Glutamatergic neuron (in vitro differentiated cells): ENCODE data around the gene CREB3L2. TPM values are rescaled to one million over a fixed set of nuclear protein-coding genes. Genes with fewer than 3 reads are reported as not detected.

Experiments used
- DNase-seq: peaks from one replicate; pipeline ENCODE4 v3.0.0; 2022
- H3K27ac Mint-ChIP-seq: one replicate; pipeline ENCODE4 v1.8.0; 2020; ENCODE audit warnings: mild to moderate bottlenecking, mixed read lengths, inconsistent platforms; ENCODE audit not compliant: unreplicated experiment
- H3K27me3 Mint-ChIP-seq: one replicate; pipeline ENCODE4 v1.8.0; 2020; ENCODE audit warnings: mild to moderate bottlenecking, moderate library complexity, mixed read lengths, inconsistent platforms; ENCODE audit not compliant: unreplicated experiment
- H3K36me3 Mint-ChIP-seq: one replicate; pipeline ENCODE4 v1.8.0; 2020; ENCODE audit warnings: mild to moderate bottlenecking, mixed read lengths, inconsistent platforms; ENCODE audit not compliant: unreplicated experiment
- H3K4me1 Mint-ChIP-seq: one replicate; pipeline ENCODE4 v1.8.0; 2020; ENCODE audit warnings: mild to moderate bottlenecking, low read depth, mixed read lengths, inconsistent platforms; ENCODE audit not compliant: unreplicated experiment
- H3K4me3 Mint-ChIP-seq: one replicate; pipeline ENCODE4 v1.8.0; 2020; ENCODE audit warnings: mild to moderate bottlenecking, mixed read lengths, inconsistent platforms; ENCODE audit not compliant: unreplicated experiment
- H3K9me3 Mint-ChIP-seq: one replicate; pipeline ENCODE4 v1.8.0; 2020; ENCODE audit warnings: mild to moderate bottlenecking, moderate library complexity, mixed read lengths, inconsistent platforms; ENCODE audit not compliant: unreplicated experiment
- CTCF ChIP-seq: fragments of 200-600 bp; sonication (generic); IDR thresholded peaks from one replicate; pipeline ENCODE4 v1.5.0; 2021; ENCODE audit not compliant: partially characterized antibody, unreplicated experiment
- total RNA-seq: library from RNA; stranded (reverse); fragmentation: NEBNext Ultra II Directional; extraction: Animal tissue kit (Norgen Biotek cat#: 25700); gene quantifications from one replicate; pipeline ENCODE4 v1.2.1, GENCODE V29; 2021; ENCODE audit not compliant: unreplicated experiment

Gene CREB3L2
- total RNA-seq, 1 donor from 2014 or later: 45.4 TPM

DNA sequence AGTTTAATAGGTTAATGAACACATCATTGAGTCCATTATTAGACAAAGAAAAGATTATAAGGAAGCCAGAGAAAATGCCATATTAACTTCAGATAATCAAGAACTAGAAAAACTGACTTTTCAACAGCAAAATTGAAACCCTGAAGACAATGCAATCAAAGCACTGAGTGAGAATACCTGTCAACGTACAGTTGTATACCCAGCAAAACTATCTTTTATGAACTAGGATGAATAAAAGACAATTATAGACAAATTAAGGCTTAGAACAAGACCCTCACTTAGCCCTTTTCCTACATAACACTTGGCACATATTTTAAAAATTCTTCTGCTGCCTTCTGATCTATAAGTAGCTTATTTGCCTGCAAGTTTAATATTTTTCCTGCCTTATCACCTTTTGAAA, 136.1 kb downstream of the CREB3L2 start:
- no peak for TF ChIP-seq CTCF
- peaks cover 15% of the 10 kb centered on the region for H3K36me3 Mint-ChIP-seq
- H3K27ac Mint-ChIP-seq: no peak overlapping the region
- H3K27me3 Mint-ChIP-seq: peaks cover 3% of the 10 kb centered on the region
- H3K9me3 Mint-ChIP-seq: no peaks in the 10 kb centered on the region
- no peaks in the 10 kb centered on the region for H3K4me1 Mint-ChIP-seq
- no peak for DNase-seq
- H3K4me3 Mint-ChIP-seq: no peak overlapping the region

DNA sequence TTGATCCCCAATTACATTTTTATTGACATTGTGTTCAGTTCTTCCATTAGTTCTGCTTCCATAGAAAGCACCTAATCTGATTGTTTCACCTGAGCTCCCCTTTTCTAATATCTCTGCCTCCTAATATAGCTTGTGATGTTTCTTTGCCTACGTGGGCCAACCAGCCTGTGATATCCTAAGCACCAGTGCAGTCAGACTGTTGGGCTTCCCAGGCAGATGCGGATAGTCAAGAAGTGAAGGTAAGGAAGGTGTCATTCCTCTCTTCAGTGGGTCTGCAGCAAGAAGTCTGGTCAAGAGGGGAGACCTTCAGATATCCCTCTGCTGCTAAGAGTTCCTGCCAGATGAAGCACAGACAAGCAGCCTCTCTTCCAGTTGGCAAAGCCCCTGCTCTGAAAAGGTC, 138.9 kb downstream of the CREB3L2 start:
- Mint-ChIP-seq H3K27ac (no peak overlapping the region), H3K9me3 (no peaks in the 10 kb centered on the region), H3K4me3 (no peak overlapping the region), H3K36me3 (peaks cover 15% of the 10 kb centered on the region), H3K27me3 (peaks cover 3% of the 10 kb centered on the region), H3K4me1 (peaks cover 3% of the 10 kb centered on the region)
- no peak for TF ChIP-seq CTCF
- no peak for DNase-seq

- Mint-ChIP-seq H3K9me3 (no peaks in the 10 kb centered on the region), H3K27ac (no peak overlapping the region), H3K27me3 (peaks cover 3% of the 10 kb centered on the region), H3K36me3 (peaks cover 15% of the 10 kb centered on the region), H3K4me1 (peaks cover 3% of the 10 kb centered on the region), H3K4me3 (no peak overlapping the region)
- TF ChIP-seq CTCF: no peak
- DNase-seq: no peak
Measured at GRCh38 chr7:137862358-137862757, 139.5 kb downstream of the CREB3L2 start.

- Mint-ChIP-seq H3K9me3 (peaks cover 1% of the 10 kb centered on the region), H3K27ac (no peak overlapping the region), H3K4me1 (peaks cover 3% of the 10 kb centered on the region), H3K4me3 (no peak overlapping the region), H3K27me3 (peaks cover 1% of the 10 kb centered on the region), H3K36me3 (peaks cover 4% of the 10 kb centered on the region)
- TF ChIP-seq CTCF: no peak
- DNase-seq: no peak
Measured at GRCh38 chr7:137860542-137860941, 141.3 kb downstream of the CREB3L2 start.

GRCh38 chr7:137853053-137853452, 148.8 kb downstream of the CREB3L2 start:
- Mint-ChIP-seq H3K27ac (no peak overlapping the region), H3K9me3 (peaks cover 1% of the 10 kb centered on the region), H3K4me1 (no peaks in the 10 kb centered on the region), H3K36me3 (no peaks in the 10 kb centered on the region), H3K4me3 (no peak overlapping the region), H3K27me3 (peaks cover 4% of the 10 kb centered on the region)
- no peak for DNase-seq
- no peak for TF ChIP-seq CTCF
